ENCODE measurements around the gene MBD1.
A peak's percentile ranks its signal among the peaks of the same experiment; 100 is the strongest.
"Not testable (repeated sequence)": the region's sequence is repeated elsewhere in the genome, so short reads cannot be mapped to it uniquely, and the experiment has no call there.

Gene MBD1, protein sequence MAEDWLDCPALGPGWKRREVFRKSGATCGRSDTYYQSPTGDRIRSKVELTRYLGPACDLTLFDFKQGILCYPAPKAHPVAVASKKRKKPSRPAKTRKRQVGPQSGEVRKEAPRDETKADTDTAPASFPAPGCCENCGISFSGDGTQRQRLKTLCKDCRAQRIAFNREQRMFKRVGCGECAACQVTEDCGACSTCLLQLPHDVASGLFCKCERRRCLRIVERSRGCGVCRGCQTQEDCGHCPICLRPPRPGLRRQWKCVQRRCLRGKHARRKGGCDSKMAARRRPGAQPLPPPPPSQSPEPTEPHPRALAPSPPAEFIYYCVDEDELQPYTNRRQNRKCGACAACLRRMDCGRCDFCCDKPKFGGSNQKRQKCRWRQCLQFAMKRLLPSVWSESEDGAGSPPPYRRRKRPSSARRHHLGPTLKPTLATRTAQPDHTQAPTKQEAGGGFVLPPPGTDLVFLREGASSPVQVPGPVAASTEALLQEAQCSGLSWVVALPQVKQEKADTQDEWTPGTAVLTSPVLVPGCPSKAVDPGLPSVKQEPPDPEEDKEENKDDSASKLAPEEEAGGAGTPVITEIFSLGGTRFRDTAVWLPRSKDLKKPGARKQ

DNA sequence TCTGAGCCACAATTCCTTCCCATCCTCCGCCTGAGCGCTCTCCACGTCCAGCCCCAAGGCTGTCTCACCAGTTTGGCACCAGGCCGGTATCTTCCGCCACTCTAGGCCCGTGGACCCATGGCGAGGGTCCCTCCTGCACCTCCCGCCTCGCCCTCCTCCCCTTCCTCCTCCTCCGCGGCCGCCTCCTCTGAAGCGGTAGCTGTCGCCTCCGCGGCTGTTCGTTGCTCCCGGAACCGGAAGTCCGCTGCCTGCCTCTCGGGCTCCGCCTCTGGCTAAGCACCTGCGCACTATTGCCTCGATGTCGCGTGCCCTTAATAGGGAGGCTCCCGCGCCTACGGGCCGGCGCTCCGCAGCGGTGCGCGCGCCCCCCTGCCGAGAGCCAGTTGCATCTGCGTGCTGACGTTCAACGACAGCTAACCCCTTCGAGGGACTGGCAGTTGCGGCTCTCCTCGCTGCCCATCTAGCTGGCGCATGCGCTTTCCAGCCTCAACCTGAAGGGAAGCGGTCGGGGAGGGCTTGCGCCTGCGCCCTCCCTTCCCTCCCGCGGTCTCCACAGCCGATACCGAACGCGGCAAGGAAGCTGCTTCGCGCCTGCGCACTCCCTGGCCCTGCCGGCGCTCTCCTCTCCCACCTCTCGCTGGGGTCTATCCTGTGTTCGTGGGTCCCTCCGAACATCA, at the start of gene MBD1:
TSS of gene MBD1 (minus strand) at position 229 of the 677 bp plus-strand sequence. CDS start 1,531 bp downstream, outside the sequence.
- DNase-seq: peak; percentile 98
- Mint-ChIP-seq H3K36me3 (peaks cover 65% of the 10 kb centered on the region), H3K4me3 (peak within 1 kb of the TSS; percentile 98), H3K4me1 (peaks cover 64% of the 10 kb centered on the region), H3K27me3 (no peaks in the 10 kb centered on the region), H3K27ac (peak within 1 kb of the TSS; percentile 94), H3K9me3 (no peaks in the 10 kb centered on the region)
- CTCF ChIA-PET: interaction anchor here (2.0 to 3.8 kb wide), 3 partner anchors 11 to 76 kb away, joined by 9 to 21 read pairs (median 15); partner anchors contain the start of gene CFAP53

DNA sequence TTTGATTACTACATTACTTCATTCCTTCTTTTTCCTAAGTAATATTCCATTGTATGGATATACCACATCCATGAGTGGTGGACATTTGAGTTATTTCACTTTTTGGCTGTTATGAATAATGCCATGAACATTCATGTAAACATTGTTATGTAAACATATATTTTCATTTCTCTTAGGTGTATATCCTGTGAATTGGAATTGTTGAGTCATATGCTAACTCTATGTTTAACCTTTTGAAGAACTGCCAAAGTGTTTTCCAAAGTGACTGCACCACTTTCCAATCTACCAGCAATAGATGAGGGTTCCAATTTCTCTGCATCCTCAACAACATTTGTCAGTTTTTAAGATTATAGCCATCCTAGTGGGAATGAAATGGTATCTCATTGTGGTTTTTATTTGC, 48.9 kb upstream of the MBD1 start:
- no peaks in the 10 kb centered on the region for H3K4me1 Mint-ChIP-seq

DNA sequence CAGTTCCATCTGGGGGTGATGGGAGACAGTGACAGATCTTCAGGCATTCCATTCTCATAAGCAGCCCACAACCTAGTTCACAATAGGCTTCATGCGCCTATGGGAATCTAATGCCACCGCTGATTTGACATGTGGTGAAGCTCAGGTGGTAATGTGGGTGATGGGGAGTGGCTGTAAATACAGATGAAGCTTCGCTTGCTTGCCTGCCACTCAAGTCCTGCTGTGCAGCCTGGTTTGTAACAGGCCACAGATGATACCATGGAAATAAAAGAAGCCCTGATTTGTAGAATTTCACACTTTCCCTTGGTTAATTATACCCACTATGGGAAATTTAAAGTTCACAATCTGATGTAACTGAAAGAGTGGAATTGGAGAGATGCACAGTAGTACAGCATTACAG, 46.7 kb upstream of the MBD1 start:
- Mint-ChIP-seq H3K36me3 (no peaks in the 10 kb centered on the region), H3K27ac (no peak overlapping the region), H3K4me1 (no peaks in the 10 kb centered on the region), H3K9me3 (peaks cover 2% of the 10 kb centered on the region), H3K4me3 (no peak overlapping the region), H3K27me3 (peaks cover 41% of the 10 kb centered on the region)
- DNase-seq: no peak
- CTCF ChIA-PET: interaction anchor here (0.8 kb wide), 1 partner anchor 8 kb away, joined by 3 read pairs; no protein-coding TSS in a partner anchor

More for the DNA sequence above, 48.9 kb upstream of the MBD1 start:
- Mint-ChIP-seq H3K4me3 (no peak overlapping the region), H3K27ac (no peak overlapping the region), H3K9me3 (peaks cover 2% of the 10 kb centered on the region), H3K27me3 (peaks cover 29% of the 10 kb centered on the region), H3K36me3 (no peaks in the 10 kb centered on the region)
- no peak for DNase-seq
- CTCF ChIA-PET: no interaction called here

DNA sequence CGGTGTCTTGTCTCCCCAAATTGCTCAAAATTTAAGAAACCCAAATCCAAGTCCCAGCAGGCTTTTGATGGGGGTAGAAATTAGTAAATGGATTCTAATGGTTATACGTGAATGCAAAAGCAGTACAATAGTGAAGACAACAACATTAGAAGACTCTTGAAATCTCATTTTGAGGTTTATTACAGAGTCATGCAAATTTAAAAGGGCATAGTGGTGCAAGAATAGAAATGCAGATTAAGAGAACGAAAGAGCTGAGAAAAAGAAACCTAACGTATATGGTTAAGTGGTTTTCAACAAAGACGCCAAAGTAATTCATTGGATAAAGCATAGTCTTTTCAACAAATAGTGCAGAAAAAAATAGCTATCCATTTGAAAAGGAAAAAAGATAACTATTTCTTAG, 39.4 kb upstream of the MBD1 start:
- Mint-ChIP-seq H3K27ac (no peak overlapping the region), H3K36me3 (no peaks in the 10 kb centered on the region)

GRCh38 chr18:50315100-50315871, 34.0 kb upstream of the MBD1 start:
- H3K36me3 Mint-ChIP-seq: no peaks in the 10 kb centered on the region
- CTCF ChIA-PET: no interaction called here
- peaks cover 13% of the 10 kb centered on the region for H3K27me3 Mint-ChIP-seq
- no peak for DNase-seq
- peaks cover 8% of the 10 kb centered on the region for H3K4me1 Mint-ChIP-seq
- no peaks in the 10 kb centered on the region for H3K9me3 Mint-ChIP-seq
- no peak overlapping the region for H3K4me3 Mint-ChIP-seq
- H3K27ac Mint-ChIP-seq: no peak overlapping the region

More for the DNA sequence above, 39.4 kb upstream of the MBD1 start:
- no peak for DNase-seq
- H3K4me1 Mint-ChIP-seq: peaks cover 19% of the 10 kb centered on the region
- H3K27me3 Mint-ChIP-seq: peaks cover 13% of the 10 kb centered on the region
- H3K4me3 Mint-ChIP-seq: no peak overlapping the region
- CTCF ChIA-PET: interaction anchor here (1.0 to 1.5 kb wide), 4 partner anchors 10 to 51 kb away, joined by 3 read pairs; no protein-coding TSS in a partner anchor
- no peaks in the 10 kb centered on the region for H3K9me3 Mint-ChIP-seq

GRCh38 chr18:50313873-50314460, 32.6 kb upstream of the MBD1 start:
- Mint-ChIP-seq H3K36me3 (no peaks in the 10 kb centered on the region), H3K27me3 (peaks cover 13% of the 10 kb centered on the region), H3K9me3 (no peaks in the 10 kb centered on the region), H3K4me3 (no peak overlapping the region), H3K4me1 (no peaks in the 10 kb centered on the region), H3K27ac (no peak overlapping the region)
- CTCF ChIA-PET: interaction anchor here (1.0 kb wide), 1 partner anchor 43 kb away, joined by 3 read pairs; no protein-coding TSS in a partner anchor
- DNase-seq: no peak

- CTCF ChIA-PET: no interaction called here
- Mint-ChIP-seq H3K36me3 (no peaks in the 10 kb centered on the region), H3K27ac (no peak overlapping the region), H3K4me1 (peaks cover 5% of the 10 kb centered on the region), H3K4me3 (no peak overlapping the region), H3K27me3 (peaks cover 18% of the 10 kb centered on the region), H3K9me3 (no peaks in the 10 kb centered on the region)
- DNase-seq: no peak
Measured at GRCh38 chr18:50313031-50313607, 31.8 kb upstream of the MBD1 start.

- no peak overlapping the region for H3K4me3 Mint-ChIP-seq
- no peaks in the 10 kb centered on the region for H3K9me3 Mint-ChIP-seq
- no peak overlapping the region for H3K27ac Mint-ChIP-seq
- CTCF ChIA-PET: no interaction called here
- H3K27me3 Mint-ChIP-seq: peaks cover 22% of the 10 kb centered on the region
- H3K4me1 Mint-ChIP-seq: peaks cover 12% of the 10 kb centered on the region
- DNase-seq: no peak
- H3K36me3 Mint-ChIP-seq: no peaks in the 10 kb centered on the region
Measured at GRCh38 chr18:50312296-50313030, 31.1 kb upstream of the MBD1 start.

DNA sequence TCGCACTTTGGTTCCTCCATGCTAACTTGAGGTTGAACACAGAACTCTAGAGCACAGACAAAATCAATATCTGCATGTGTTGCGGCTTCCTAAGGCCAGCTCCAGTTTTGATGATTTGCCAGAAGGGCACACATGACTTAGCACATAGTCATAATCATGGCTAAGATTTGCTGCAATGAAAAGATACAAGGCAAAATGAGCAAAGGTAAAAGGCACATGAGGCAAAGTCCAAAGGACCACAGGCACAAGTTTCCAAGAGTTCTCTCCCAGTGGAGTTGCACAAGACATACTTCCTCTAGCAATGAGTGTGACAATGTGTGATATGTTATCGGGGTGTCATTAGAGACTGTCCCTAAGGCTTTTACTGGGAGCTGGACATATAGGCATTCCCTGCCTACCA, 30.3 kb upstream of the MBD1 start:
- H3K36me3 Mint-ChIP-seq: no peaks in the 10 kb centered on the region
- H3K27ac Mint-ChIP-seq: no peak overlapping the region
- CTCF ChIA-PET: interaction anchor here (1.3 kb wide), 1 partner anchor 8 kb away, joined by 3 read pairs; no protein-coding TSS in a partner anchor

GRCh38 chr18:50310080-50310479, 28.8 kb upstream of the MBD1 start:
- Mint-ChIP-seq H3K4me1 (peaks cover 22% of the 10 kb centered on the region), H3K27me3 (peaks cover 29% of the 10 kb centered on the region), H3K36me3 (peaks cover 5% of the 10 kb centered on the region), H3K27ac (no peak overlapping the region), H3K4me3 (no peak overlapping the region), H3K9me3 (peaks cover 7% of the 10 kb centered on the region)
- no peak for DNase-seq
- CTCF ChIA-PET: interaction anchor here (1.0 kb wide), 1 partner anchor 12 kb away, joined by 3 read pairs; no protein-coding TSS in a partner anchor

More for the DNA sequence above, 30.3 kb upstream of the MBD1 start:
- no peak for DNase-seq
- Mint-ChIP-seq H3K4me1 (peaks cover 20% of the 10 kb centered on the region), H3K9me3 (no peaks in the 10 kb centered on the region), H3K27me3 (peaks cover 29% of the 10 kb centered on the region), H3K4me3 (no peak overlapping the region)

DNA sequence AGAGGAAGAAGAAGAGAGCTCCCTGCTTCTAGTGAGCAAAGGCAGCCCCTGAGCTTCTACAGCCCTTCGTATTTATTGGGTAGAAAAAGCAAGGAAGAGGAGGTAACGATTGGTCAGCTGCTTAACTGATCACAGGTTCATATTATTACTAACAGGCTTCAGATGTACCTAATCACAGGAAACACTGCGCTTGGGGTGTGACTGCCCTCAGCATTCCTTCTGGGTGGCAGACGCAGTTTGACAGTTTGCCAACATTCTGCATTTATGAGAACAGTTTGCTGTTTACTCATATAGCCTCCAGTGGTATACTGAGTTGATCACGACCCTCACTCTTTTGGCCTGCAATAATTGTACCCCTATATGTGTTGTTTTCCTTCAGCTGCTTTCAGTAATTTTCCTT, 27.5 kb upstream of the MBD1 start:
- H3K27ac Mint-ChIP-seq, H3K9me3 Mint-ChIP-seq, H3K36me3 Mint-ChIP-seq, H3K4me3 Mint-ChIP-seq, DNase-seq: not testable (repeated sequence)
- CTCF ChIA-PET: interaction anchor here (1.5 kb wide), 1 partner anchor 41 kb away, joined by 3 read pairs; no protein-coding TSS in a partner anchor
- Mint-ChIP-seq H3K4me1 (peaks cover 22% of the 10 kb centered on the region), H3K27me3 (peaks cover 33% of the 10 kb centered on the region)

- Mint-ChIP-seq H3K27ac (peak overlapping the region; percentile 72), H3K9me3 (peaks cover 8% of the 10 kb centered on the region), H3K4me1 (peaks cover 22% of the 10 kb centered on the region), H3K4me3 (peak overlapping the region; percentile 70), H3K27me3 (peaks cover 32% of the 10 kb centered on the region), H3K36me3 (peaks cover 5% of the 10 kb centered on the region)
- peak; percentile 96 for DNase-seq
- CTCF ChIA-PET: interaction anchor here (1.0 to 1.5 kb wide), 2 partner anchors 12 to 40 kb away, joined by 3 read pairs; no protein-coding TSS in a partner anchor
Measured at GRCh38 chr18:50307738-50308470, 26.6 kb upstream of the MBD1 start.
